SK-MEL-5 (cell line): Measurements from ENCODE around the gene THRA. TPM values are rescaled to one million over a fixed set of nuclear protein-coding genes. Genes with fewer than 3 reads are reported as not detected.

Source experiments
- DNase-seq: peaks from one replicate; pipeline ENCODE4 v3.0.0-alpha.2; 2016; ENCODE audit warnings: low read depth, low spot score
- in situ Hi-C: cut with HindIII; loops from 2 replicates; pipeline ENCODE4 v1.10.0; 2016; ENCODE audit warnings: low sequenced_read_pairs, high pct_unique_total_duplicates, low pct_unique_long_range_greater_than_20kb
- total RNA-seq: library from RNA; depleted of rRNA; stranded (reverse); fragments of >200 nt; shearing (Covaris generic); gene quantifications from 2 replicates; pipeline ENCODE4 v1.2.3, GENCODE V29; 2014

The THRA gene
- total RNA-seq, 1 experiment from 2014 or later, result 14.3 TPM

- in situ Hi-C loops, result no loop called here
- DNase-seq, result no peak
Measured at GRCh38 chr17:40100419-40100668, 37.6 kb downstream of the THRA start, which contains the start of gene NR1D1. TSS of gene NR1D1 (minus strand) at chr17:40100589. CDS start at chr17:40100094, 495 bp downstream.

- peak; percentile 99 for DNase-seq
- in situ Hi-C loops, result no loop called here
Measured at GRCh38 chr17:40100669-40101366, 38.1 kb downstream of the THRA start.

GRCh38 chr17:40101367-40102210 is 38.8 kb downstream of the THRA start:
- DNase-seq, result no peak
- in situ Hi-C loops, result no loop called here

- in situ Hi-C loops, result no loop called here
Measured at GRCh38 chr17:40103071-40103661, 40.4 kb downstream of the THRA start.

GRCh38 chr17:40103688-40104087 is 40.9 kb downstream of the THRA start:
- in situ Hi-C loops, result no loop called here
- DNase-seq, result no peak

More at GRCh38 chr17:40103071-40103661, 40.4 kb downstream of the THRA start:
- DNase-seq, result no peak

GRCh38 chr17:40104594-40105486 is 42.1 kb downstream of the THRA start:
- DNase-seq, result no peak
- in situ Hi-C loops, result no loop called here

- DNase-seq, result no peak
- in situ Hi-C loops, result no loop called here
Measured at GRCh38 chr17:40105861-40106759, 43.3 kb downstream of the THRA start.

GRCh38 chr17:40106760-40107521 is 44.2 kb downstream of the THRA start:
- DNase-seq, result no peak
- in situ Hi-C loops, result no loop called here

GRCh38 chr17:40107522-40108174 is 44.9 kb downstream of the THRA start:
- DNase-seq, result no peak
- in situ Hi-C loops, result no loop called here

GRCh38 chr17:40108970-40109824 is 46.4 kb downstream of the THRA start:
- in situ Hi-C loops, result no loop called here
- DNase-seq, result peak; percentile 42

GRCh38 chr17:40110026-40110845 is 47.5 kb downstream of the THRA start:
- no peak for DNase-seq
- in situ Hi-C loops, result no loop called here

- peak; percentile 95 for DNase-seq
- in situ Hi-C loops, result no loop called here
Measured at GRCh38 chr17:40111221-40112128, 48.7 kb downstream of the THRA start.

- in situ Hi-C loops, result no loop called here
- no peak for DNase-seq
Measured at GRCh38 chr17:40112191-40112711, 49.5 kb downstream of the THRA start.
